Tongue (tissue), 2 donors: ENCODE measurements around the gene OLFM1. TPM values are rescaled to one million over a fixed set of nuclear protein-coding genes. Genes with fewer than 3 reads are reported as not detected.

Source experiments
- DNase-seq: peaks from one replicate; pipeline ENCODE4 v3.0.0-alpha.2; 2015
- total RNA-seq: library from RNA; depleted of rRNA; stranded (reverse); fragments of >200 nt; gene quantifications from one replicate; pipeline ENCODE4 v1.2.3, GENCODE V29; 2014

OLFM1 gene
- total RNA-seq, 1 donor from 2014 or later: 10.7 TPM

DNA sequence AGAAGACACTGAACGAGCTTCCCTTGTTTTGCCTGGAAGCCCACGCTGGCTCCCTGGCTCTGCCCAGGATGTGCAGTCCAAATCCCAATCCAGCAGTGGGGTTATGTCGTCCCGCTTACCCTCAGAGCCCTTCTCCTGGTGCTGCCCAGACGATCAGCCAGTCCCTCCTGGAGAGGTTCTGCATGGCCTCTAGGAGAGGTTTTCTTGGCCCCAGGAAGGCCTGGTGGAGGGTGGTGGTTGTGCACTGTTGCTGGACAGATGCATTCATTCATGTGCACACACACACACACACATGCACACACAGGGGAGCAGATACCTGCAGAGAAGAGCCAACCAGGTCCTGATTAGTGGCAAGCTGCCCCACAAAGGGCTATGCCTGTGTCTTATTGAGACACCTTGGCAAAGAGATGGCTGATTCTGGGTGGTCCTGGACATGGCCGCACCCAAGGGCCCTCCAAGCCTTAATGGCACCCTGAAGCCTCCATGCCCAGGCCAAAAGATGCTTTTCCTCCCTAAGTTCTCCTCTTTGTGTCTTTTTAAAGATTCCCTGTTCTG, 10.5 kb upstream of the OLFM1 start:
- no peak for DNase-seq

DNA sequence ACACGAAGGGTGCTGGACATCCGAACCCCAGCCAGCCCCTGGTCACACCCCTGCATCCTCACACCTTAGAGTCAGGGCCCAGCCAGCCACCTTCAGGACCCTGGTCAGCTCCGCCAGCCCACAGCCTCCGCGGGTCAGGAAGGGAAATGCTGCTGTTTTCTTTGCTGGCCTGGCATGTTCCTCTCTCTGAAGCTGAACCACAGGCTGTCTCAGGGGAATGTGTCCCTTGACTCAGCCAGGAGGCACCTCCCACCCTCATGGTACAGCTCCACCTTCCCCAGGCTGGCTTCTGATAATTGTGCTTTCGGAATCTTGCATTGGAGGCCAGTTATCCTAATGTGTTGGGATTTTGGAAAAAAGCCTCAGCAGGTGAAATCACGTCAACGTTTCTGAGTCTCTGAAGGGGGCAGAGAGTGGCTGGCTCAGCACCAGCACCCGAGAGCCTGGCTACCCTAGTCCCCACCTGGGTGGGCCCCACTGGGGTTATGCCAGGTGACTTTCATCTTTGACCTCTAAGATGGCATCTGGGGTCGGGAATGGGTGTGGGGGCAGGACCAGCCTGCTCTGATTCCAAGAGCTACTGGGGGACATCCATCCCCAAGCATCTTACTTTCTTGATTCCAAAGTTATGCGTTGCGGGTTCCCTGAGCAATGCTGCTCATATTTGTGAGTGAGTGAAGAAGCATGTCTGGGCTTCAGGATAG, 9.8 kb upstream of the OLFM1 start:
- peak; percentile 66 for DNase-seq

DNA sequence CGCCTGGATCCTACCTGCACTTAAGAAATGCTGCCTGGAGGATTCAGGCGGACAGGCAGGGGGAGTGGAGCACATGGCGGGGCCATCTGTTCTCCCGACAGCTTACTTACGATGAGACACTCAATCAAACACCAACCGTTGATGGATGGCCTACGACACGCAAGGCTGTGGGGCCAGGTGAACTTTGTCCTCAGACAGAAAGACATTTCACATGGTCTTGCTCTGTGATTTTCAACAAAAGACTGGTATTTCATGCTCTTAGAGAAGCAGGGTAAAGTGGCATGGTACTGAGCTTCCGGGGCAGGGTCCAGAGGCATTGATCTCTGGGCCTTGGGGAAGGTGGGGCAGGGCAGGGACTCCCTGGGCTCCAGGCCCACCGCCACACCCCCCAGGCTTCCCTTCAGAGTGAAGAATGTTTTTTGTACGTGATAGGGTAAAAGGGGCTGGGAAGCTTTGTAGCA, 9.1 kb upstream of the OLFM1 start:
- DNase-seq: no peak

DNA sequence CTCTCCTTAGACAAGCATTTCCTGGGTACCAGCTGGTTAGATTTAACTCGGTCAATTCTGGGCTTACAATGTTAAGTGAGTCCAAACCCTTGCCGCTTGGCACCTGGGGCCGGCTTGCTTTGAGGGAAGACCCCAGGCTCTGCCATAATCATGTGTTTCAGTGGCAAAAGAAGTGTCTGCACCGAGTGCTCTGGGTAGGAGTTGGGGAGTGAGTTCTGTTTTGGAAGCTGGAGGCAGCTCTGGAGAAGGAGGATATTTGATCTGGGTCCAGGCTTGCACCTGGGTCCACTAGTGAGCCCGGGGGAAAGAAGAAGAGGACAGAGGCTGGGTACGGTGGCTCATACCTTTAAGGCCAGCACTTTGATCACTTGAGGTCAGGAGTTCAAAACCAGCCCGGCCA, 8.4 kb upstream of the OLFM1 start:
- no peak for DNase-seq

DNA sequence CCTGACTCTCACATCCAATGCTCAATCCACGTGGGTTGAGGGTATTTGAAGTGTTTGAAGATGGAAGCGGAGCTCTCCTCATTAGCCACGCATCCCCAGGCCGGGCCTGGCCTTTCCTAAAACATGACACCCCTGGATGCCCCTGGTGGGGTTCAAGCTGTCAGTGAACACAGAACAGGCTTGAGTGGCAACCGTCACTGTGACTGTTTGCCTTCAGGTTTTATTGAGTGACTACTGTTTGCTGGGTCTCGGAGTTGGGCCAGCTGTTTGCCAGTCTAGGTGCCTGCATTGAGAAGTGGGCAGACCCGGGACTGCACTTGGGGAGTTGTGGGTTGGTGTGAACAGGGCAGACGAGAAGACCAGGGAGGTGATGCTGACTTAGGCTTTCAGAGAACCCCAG, 7.8 kb upstream of the OLFM1 start:
- no peak for DNase-seq

DNA sequence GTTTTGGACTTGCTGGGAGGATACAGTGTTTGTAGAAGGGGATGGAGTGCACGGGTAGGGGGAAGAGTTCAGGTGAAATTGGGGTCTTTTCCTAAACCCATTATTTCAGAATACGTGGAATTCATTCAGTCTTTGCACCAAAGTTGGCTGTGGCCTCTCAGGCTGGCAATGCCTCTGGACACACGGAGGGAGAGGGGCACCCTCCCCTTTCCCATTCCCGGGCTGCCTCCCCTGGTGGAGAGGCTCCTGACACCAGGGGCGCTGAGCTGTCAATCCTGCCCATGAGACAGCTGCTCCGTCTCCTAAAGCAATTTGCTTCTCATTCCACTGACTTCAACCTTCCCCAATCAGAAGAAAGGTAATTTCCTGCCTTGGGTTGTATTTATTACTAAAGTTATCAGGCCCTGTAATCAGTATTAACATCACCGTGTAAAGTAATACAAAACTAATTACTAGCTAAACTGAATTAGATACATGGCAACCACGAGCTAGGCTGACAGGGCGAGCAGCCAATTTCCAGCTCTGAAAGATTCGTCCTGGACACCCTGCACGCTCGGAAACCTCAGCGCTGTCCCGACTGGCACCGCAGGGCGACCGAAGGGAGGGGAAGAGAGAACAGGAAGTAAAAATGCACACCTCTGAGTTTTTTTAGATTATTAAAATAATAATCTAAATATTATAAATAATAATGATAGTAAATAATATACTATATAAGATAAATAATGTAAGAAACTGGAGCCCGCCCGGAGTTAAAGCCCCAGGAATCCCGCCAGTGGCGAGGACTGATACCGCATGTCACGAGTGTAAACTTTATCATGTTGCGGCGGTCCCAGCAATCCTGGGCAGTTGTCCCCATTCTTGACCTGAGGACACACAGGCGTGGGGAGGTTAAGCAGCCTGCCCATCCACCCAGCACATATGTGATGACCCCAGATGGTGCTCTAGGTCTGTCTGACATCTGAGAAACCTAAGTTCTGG, 6.9 kb upstream of the OLFM1 start:
- DNase-seq: peak; percentile 24

DNA sequence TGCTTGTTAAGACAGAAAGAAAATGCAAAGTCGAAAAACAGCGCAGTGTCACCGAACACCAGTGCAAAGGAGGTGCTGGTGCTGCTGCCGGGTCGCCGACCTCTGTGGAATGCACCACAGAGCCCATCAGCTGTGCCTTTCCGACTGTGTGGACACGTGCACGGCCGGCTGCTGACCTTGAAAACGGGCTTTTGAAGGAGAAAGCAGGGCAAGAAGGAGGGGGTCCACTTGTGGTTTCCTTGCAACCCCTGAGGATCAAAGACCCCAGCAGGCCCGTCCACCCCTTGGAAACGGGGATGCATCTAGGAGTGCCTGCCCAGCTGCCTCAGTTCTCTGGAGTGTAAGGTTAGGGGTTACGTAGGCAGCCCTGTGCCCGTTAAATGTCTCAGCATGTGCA, 6.2 kb upstream of the OLFM1 start:
- no peak for DNase-seq

DNA sequence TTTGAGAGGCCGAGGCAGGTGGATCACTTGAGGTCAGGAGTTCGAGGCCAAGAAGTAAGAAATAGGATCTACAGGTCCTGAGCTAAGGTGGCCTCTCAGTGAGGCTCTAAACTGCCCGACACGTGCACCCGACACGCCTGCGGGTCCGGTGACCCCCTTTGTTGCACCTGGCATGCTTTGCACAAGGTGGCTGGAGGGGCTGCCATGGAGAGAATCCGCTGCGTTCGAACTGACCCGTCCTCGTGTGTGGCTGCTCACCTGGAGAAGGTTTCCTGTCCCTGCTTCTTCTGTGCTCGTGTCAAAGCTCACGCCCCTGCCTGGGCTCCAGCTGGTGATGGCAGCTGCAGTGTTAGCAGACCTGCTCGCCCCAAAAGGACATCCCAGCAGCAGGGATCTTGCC, 5.7 kb upstream of the OLFM1 start:
- no peak for DNase-seq

DNA sequence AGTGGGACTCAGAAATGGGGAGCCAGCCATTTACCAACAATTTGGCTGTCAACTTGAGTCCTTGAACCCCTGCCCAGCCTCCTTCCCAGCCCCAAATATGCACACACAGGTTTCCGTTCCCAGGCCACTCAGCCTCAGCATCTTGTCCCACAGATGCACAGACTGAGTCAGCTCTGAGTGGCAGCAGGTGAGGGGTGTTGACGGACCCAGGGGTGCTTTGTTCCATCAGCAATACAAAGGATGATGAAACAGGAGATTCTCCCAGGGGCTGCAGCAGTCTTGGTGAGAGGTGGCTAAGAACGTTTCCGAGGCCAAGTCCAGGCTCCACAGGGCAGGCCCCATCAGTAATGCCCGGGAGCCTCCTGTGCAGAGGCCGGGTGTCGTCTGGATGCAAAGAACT, 4.9 kb upstream of the OLFM1 start:
- no peak for DNase-seq

DNA sequence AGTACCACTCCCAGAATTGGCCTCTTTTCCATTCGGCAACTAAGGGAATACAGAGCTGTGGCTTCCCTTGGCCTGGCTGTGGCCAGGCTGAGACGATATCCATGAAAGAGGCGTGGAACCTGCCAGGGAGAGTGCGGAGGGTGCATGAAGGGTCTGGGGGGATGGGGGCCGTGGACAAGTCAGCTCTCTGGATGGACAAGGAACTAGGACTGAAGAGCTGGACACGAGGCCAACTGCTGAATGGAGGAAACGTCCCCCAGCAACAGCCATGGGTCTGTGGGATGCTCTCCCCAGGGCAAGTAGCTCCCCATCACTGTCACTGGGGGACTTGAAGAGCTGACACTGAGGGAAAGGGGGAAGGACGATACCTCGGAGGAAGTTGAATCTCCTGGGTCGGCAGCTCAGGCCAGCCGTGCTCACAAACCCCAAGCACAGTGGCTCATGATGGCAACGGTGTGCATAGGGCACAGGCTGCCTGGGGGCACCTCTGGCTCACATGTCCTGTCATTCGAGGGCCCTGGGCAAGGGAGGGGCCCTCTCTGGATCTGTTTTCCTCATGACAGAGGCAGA, 4.1 kb upstream of the OLFM1 start:
- no peak for DNase-seq

DNA sequence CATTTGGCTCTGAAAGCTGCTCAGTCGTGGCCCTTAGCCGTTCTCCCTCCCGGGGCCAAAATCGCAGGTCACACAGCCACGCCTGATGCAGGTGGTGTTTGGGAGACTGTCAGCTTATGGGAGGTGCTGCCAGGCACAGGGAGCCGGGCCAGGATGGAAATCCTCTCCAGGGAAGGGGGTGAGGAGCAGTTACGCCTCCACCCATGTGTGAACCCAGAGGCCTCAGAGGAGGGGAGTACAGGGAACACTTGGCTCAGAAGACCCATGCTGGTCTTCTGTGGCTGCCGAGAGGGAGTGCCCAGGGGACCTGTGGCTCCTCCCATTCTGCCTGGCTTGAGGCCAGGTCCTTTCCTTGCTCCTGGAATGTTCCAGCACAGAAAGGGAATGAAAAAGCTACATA, 3.6 kb upstream of the OLFM1 start:
- no peak for DNase-seq

DNA sequence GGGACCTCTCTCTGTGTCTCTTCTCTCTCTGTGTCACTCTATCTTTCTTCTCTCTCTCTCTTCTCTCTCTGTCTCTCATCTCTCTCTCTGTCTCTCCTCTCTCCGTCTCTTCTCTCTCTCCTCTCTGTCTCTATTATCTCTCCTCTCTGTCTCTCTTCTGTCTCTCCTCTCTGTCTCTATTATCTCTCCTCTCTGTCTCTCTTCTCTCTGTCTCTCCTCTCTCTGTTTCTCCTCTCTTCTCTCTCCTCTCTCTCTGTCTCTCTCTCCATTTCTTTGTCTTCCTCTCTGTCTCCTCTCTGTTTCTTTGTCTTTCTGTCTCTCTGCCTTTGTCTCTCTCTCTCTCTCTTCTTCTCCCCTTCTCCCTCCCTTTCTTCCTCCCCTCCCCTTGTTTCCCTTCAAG, 3.2 kb upstream of the OLFM1 start:
- no peak for DNase-seq

DNA sequence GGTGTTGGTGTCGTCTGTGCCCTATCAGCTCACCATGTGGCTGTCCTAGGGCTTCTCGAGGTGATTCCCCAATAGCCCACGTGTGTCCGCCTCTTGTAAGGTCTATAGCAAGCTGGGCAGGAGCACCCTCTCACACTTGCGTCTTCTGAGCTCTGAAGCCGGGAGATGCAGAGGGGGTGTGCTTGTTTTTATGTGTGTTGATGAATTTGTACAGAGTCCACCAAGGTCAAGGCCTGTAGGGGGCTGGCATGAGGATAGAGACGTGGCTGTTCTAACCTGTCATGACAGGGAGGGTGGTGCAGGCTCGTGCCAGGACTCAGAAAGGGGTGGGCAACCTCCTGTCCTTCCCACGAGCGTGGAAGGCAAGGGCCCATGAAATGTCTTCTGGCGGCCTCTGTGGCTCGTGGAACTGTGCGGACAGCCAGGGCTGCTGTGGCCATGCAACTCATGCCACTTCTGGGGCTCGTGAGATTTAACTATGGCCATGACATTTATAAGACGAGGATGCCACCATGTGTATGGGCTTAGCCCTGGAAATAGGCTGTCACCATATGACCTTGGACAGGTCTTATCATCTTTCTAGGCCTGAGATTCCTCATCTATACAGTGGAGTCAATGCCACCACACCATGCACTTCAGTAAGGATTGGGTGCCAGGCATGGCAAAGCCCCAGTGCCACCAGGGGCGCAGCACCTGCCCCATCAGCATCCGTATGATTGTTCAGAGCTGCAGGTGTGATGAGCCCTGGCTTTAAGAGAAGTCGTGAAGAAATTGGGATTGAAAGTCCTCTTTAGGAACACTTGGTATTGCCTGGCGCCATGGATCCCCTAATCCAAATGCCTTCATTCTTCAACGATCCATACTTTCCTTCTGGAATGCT, 2.3 kb upstream of the OLFM1 start:
- DNase-seq: no peak

DNA sequence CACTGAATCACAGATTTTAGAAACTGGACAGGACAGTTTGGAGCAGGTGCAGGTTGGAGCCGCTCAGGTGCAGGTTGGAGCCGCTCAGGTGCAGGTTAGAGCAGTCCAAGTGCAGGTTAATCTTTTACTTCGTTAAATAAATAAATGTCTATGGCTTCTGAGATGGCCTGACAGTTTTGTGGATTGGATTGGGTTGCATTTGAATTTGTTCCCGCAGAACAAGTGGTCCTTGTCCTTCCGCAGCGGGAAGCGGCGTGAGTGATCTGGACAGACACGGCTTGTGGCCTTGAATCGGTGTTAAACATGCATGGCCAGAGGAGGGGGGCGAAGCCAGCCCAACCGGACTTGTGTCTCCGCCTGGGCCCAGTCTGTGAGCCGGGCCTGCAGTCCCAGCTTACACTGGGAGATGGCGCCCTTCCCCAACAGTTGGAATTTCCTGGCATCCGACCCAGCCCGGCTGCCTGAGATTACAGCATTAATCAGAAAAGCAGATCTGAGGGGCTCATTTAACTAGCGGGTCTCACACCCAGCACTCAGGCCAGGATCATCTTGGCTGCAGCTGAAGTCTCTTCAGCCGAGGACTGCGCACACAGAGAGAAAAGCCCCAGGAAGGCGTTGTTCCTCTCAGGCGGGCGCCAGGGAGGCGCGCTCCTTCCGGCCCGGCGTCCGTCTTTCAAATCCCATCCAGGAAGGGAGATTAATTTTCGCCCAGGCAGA, 1.5 kb upstream of the OLFM1 start:
- peak; percentile 88 for DNase-seq

DNA sequence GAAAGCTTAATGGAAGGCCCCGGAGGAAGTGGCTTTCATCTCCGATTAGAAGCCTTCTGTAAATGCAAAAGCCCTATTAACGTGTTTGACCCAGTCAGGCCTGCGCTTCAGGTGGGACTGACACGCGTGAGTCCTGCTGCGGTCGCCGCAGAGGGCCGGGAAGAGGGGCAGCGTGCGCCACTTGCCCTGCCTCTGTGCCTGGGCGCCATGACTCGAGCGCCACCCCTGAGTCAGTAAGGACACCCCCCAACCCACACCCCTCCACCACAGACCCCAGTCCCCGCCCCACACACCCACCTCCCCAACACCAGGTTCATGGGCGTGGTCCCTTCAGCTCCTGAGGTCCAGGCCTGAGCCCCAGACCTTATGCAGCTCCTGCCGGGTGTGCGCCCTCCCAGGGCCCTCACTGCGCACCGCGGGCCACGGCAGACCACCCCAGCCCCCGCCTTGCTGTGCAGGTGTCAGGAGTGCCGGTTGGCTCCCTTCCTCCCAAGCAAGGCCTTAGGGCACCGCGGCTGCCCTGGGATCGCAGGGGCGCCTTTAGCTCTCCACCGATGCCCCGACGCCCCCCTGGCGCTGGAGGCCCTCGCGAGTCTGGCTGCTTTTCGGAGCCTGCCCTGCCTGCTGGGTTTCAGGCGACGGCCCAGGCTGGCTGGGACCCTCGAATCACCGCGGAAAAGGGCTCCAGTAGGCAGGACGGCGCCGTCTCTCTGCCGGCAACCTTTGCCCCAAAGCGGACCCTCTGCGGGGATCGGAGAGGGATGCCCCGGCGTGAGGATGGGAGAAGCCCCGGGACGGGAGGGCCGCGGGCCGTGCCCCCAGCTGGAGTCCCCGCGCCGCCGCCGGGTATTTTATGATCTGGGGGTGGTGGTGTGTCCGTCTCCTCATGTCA, 625 bp upstream of the OLFM1 start:
- DNase-seq: no peak

DNA sequence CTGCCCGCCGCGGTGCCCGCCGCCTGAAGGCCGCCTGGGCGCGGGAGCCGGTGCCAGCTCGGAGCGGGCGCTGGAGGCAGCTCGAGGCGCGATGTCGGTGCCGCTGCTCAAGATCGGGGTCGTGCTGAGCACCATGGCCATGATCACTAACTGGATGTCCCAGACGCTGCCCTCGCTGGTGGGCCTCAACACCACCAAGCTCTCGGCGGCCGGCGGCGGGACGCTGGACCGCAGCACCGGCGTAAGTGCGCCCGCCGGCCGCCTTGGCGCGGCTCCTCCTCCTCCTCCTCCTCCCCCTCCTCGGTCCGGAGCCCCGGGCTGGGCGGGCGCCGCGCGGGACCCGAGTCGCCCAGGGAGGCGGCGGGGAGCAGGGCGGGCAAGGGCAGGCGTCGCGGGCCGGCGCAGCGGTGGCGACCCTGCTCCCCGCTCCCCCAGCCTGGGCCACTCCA, 455 bp downstream of the OLFM1 start:
- no peak for DNase-seq

DNA sequence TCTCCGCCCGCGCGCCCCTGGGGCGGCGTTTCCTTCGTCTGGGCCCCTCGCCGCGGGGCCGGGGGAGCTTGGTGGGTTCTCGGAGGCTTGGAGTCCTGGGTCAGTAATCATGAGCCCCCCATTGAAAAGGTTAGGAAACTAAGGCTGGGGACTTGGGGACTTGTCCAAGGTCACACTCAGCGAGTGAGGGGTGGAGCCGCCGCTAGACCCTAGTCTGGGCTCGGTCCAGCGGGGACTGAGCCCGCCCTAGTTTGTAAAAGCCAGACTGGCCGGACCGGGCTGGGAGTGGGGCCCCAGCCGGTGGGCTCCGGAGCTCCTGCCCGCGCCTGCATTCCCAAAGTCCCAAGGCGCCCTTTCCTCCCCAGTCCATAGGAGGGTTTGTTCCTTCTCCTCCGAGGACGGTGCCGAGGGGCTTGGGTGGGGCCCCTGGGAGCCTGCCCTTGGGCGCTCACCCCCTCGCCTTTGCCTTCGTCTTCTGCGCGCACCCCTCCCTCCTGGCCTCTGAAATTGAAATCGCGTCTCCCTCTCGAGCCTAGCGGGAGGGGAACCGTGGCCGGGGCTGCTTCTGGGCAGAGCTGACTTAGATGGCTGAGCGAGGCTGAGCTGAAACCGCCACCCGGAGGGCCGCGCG, 995 bp downstream of the OLFM1 start:
- no peak for DNase-seq

DNA sequence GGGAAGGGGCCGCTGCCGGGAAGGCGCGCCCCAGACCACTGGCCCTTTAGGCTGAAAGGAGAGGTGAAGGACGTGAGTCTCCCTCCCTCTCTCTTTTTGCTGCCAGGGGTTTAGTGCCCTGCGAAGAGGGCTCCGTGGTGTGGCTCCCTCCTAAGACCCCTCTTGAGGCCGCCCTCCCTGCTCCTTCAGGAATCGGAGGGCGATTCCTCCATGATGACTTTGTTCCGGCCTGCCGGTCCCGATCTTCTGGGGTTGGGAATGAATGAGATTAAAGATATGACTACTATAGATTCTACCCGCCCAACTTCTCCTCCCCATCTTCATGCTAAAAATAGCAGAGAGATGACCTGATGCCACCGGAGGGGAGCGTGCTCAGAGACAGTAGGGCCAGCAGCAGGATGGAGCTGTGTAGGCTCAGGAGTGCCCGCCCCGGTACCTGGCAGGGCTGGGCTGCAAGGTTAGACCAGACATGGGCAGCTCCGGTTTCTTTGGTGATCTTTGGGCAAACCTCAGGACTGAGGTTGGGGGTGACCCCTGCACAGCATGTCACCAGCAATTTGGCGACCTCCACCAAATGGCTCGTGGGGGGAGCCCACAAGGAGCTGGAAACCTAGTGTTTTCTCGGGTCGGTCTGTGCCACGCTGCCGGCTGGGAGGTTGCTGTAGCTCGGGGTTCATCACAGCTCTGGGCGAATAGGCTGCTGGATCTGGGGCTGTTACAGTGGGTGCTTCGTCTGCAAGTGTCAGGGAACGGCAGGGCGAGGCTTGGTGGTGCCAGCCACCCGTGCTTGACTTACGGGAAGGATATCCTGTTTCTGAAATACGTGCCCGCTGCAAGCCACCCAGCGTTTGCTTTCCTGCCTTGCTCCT, 1.7 kb downstream of the OLFM1 start:
- no peak for DNase-seq
